Esophagus squamous epithelium (tissue), 5 donors: Measurements from ENCODE around the gene ACVR1B. TPM values are rescaled to one million over a fixed set of nuclear protein-coding genes. Genes with fewer than 3 reads are reported as not detected.

Experiments used
- DNase-seq: peaks from one replicate; lab custom pipeline; 2025; lab: John Stamatoyannopoulos, UW
- H3K27ac ChIP-seq, 4 donors: fragments of 200-600 bp; sonication (generic); one replicate each; pipeline ENCODE4 v1.5.1; 2016 to 2019; ENCODE audit warnings: mild to moderate bottlenecking in 1 of 4
- H3K27me3 ChIP-seq, 4 donors: fragments of 200-600 bp; sonication (generic); 1 replicate in 3 of 4; 2 replicates in 1 of 4; pipeline versions ENCODE4 v1.5.1 to v1.6.0; 2017 to 2021; ENCODE audit warnings: antibody characterized with exemption in 1 of 4
- H3K36me3 ChIP-seq, 3 donors: fragments of 200-600 bp; sonication (generic); one replicate each; pipeline ENCODE4 v1.5.1; 2016 to 2019
- H3K4me1 ChIP-seq, 3 donors: fragments of 200-600 bp; sonication (generic); one replicate each; pipeline ENCODE4 v1.5.1; 2017 to 2019
- H3K4me3 ChIP-seq, 4 donors: fragments of 200-600 bp; sonication (generic); 1 replicate in 3 of 4; 2 replicates in 1 of 4; pipeline ENCODE4 v1.5.1; 2016 to 2019; ENCODE audit warnings: mild to moderate bottlenecking in 2 of 4, moderate library complexity in 1 of 4
- H3K9me3 ChIP-seq, 3 donors: fragments of 200-600 bp; sonication (generic); one replicate each; pipeline ENCODE4 v1.5.1; 2016 to 2019
- POLR2A ChIP-seq, 4 donors: fragments of 450-650 bp; IDR thresholded peaks; one replicate each; pipeline ENCODE4 v1.6.1; 2017; ENCODE audit warnings: antibody characterized with exemption in 4 of 4, mild to moderate bottlenecking in 4 of 4, moderate library complexity in 3 of 4
- WGBS, 2 donors: methylation state at CpG; one replicate each; pipeline ENCODE4 v1.1.5; 2018; 5-methylcytosine and 5-hydroxymethylcytosine counted together
- intact Hi-C: fragments of 100-400 bp; cut with DNase I; formaldehyde crosslinking; loops from one replicate; pipeline ENCODE4 v1.15.0; 2022
- total RNA-seq, 4 donors: library from RNA; depleted of rRNA; stranded (reverse); fragments of >200 nt; gene quantifications; one replicate each; pipeline ENCODE4 v1.1.0, GENCODE V29; 2016
- TF ChIP-seq, protein P1 (sequence below), 6 experiments: fragments of 450-650 bp in 4 of 6; fragments of 200-600 bp in 2 of 6; sonication (generic) in 2 of 6; IDR thresholded peaks; one replicate each; pipeline ENCODE4 v1.5.1; 2016 to 2019; ENCODE audit warnings: antibody characterized with exemption in 6 of 6, mild to moderate bottlenecking in 4 of 6, moderate library complexity in 4 of 6
- donor health status: DM: yes; HTN: yes; CAD: no.

ACVR1B gene
- total RNA-seq, 4 donors from 2014 or later, result 11.4 to 31.7 (median 16.8) TPM

DNA sequence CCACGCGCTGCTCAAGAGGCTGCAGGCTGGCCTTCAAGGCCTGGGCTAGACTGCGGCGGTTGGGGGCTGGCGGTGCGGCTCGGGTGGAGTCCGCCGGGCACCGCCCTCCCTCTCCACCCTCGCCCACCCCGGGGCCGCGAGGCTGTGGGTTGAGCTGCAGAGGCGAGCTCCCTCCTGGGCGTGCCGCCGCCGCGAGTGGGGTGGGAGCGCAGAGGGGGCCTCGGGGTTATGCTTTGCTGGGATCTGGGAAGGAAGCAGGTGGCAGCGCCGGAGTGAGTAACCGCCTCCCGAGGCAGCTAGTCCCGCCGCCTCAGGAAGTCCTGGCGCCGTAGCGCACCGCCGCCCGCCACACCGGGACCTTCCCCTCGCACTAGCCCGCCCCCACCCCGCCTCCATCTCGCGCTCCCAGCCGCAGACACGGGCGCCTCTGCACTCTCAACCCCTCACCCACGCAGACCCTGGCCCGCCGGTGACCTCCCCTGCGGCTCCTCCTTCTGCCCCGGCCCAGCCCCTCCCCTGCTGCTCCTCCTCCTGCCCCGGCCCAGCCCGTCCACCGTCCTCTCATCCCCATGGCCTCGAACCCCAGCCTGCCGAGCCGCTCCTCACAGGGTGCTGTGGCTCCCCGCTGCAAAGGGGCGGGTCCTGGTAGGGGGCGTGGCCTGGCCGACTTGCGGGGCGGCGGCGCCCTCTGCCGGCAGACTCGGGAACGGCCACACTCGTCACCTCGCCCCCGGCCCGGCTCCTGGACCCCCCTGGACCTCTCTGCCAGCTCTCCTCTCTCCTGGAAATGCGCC is 71.9 kb downstream of the ACVR1B start:
- no peak for TF ChIP-seq POLR2A (IDR thresholded peaks at IDR 0.05)
- TF ChIP-seq, protein P1, sequence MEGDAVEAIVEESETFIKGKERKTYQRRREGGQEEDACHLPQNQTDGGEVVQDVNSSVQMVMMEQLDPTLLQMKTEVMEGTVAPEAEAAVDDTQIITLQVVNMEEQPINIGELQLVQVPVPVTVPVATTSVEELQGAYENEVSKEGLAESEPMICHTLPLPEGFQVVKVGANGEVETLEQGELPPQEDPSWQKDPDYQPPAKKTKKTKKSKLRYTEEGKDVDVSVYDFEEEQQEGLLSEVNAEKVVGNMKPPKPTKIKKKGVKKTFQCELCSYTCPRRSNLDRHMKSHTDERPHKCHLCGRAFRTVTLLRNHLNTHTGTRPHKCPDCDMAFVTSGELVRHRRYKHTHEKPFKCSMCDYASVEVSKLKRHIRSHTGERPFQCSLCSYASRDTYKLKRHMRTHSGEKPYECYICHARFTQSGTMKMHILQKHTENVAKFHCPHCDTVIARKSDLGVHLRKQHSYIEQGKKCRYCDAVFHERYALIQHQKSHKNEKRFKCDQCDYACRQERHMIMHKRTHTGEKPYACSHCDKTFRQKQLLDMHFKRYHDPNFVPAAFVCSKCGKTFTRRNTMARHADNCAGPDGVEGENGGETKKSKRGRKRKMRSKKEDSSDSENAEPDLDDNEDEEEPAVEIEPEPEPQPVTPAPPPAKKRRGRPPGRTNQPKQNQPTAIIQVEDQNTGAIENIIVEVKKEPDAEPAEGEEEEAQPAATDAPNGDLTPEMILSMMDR (IDR thresholded peaks at IDR 0.05), result peak; percentile 91 to 98 (median 96)
- H3K4me3 ChIP-seq, result peak overlapping the region; percentile 29 to 70 (median 56)
- H3K36me3 ChIP-seq, result no peaks in the 10 kb centered on the region
- intact Hi-C loops, result no loop called here
- peak overlapping the region; percentile 34 to 70 (median 64) for H3K27ac ChIP-seq
- H3K4me1 ChIP-seq, result peaks cover 20 to 46% (median 23%) of the 10 kb centered on the region in 3 donors
- no peaks in the 10 kb centered on the region for H3K9me3 ChIP-seq
- 0 to 1% methylated on average over 18 to 22 of the region's 70 CpGs for WGBS, 2 donors
- peaks cover 0 to 21% (median 0%) of the 10 kb centered on the region in 4 donors for H3K27me3 ChIP-seq
- DNase-seq, result no peak

DNA sequence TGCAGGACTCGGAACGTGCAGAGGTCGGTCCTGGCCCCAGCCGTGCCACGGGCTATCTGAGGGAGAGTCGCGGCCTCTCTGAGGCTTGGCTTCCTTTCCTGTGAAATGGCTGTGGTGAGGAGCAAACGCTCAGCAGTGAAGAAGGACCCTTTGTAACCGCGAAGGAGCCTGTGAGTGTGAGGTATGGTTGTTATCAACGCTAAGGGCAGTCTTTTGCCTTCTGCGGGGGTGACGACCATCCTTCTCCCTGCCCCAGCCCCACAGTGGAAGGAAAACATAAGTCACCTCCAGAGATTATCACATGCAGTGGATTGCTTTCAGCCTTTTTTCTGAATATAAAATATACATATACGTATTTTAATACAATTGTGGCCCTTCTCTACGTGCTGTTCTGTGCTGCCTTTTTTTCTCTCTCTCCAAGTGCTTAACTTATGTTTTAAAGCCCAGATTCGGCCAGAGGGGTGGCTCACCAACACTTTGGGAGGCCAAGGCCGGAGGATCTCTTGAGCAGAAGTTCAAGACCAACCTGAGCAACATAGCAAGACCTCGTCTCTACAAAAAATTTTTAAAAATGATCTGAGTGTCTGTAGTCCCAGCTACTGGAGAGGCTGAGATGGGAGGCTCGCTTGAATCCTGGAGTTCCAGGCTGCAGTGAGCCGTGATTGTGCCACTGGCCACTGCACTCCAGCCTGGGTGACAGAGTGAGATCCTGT is 72.6 kb downstream of the ACVR1B start:
- peak overlapping the region; percentile 34 to 89 (median 72) for H3K27ac ChIP-seq
- peaks cover 0 to 20% (median 0%) of the 10 kb centered on the region in 4 donors for H3K27me3 ChIP-seq
- no peaks in the 10 kb centered on the region for H3K36me3 ChIP-seq
- intact Hi-C loops, result no loop called here
- peak overlapping the region; percentile 29 to 70 (median 56) for H3K4me3 ChIP-seq
- TF ChIP-seq, protein P1 (IDR thresholded peaks at IDR 0.05), result no peak
- no peak for TF ChIP-seq POLR2A (IDR thresholded peaks at IDR 0.05)
- 25 to 28% methylated on average over 16 to 20 of the region's 20 CpGs for WGBS, 2 donors
- H3K9me3 ChIP-seq, result no peaks in the 10 kb centered on the region
- peaks cover 20 to 46% (median 23%) of the 10 kb centered on the region in 3 donors for H3K4me1 ChIP-seq
- no peak for DNase-seq

DNA sequence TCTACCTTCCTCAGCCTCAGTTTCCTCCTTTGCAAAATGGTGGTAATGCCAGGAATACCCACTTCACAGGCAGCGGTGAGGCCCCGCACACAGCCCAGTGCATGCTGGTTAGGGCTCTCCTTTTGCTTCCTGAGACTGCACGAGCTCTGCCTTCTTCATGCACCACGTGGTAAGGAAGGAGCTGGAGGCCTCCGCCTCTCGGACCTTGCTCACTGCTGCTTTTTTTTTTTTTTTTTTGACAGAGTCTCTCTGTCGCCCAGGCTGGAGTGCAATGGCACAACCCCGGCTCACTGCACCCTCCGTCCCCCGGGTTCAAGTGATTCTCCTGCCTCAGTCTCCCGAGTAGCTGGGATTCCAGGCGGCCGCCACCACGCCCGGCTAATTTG is 73.3 kb downstream of the ACVR1B start:
- 45 to 56% methylated on average over 11 to 15 of the region's 15 CpGs for whole genome bisulfite sequencing, 2 donors
- H3K4me3 ChIP-seq, result peak overlapping the region in 3 of 4 donors; percentile 34 to 59 (median 42)
- H3K27me3 ChIP-seq, result peaks cover 0 to 19% (median 0%) of the 10 kb centered on the region in 4 donors
- intact Hi-C loops, result loop anchor here (5.0 kb wide), 1 partner anchor 57 kb away; no protein-coding TSS in a partner anchor
- H3K36me3 ChIP-seq, result no peaks in the 10 kb centered on the region
- peak overlapping the region; percentile 57 to 89 (median 78) for H3K27ac ChIP-seq
- H3K9me3 ChIP-seq, result no peaks in the 10 kb centered on the region
- DNase-seq, result no peak
- H3K4me1 ChIP-seq, result peaks cover 20 to 46% (median 23%) of the 10 kb centered on the region in 3 donors
- TF ChIP-seq POLR2A (IDR thresholded peaks at IDR 0.05), result peak in 1 of 4 donors; percentile 14
- TF ChIP-seq, protein P1 (IDR thresholded peaks at IDR 0.05), result no peak

DNA sequence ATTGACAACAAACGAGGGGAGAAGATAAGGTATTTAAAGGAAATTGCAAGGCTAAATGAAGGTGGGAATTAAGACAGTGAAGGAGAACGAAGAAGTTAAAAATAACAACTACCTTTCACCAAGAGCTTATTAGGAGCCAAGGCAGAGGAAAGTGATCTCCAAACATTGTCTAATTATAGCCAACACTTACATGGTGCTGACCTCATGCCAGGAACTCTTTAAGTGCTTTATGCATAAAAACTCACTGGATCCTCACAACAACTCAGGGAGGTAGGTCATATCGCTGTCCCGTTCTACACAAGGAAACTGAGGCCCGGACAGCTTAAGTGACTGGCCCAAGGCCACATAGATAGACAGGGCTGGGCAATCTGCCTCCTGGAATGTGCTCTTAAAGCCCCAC is 74.8 kb downstream of the ACVR1B start:
- TF ChIP-seq, protein P1 (IDR thresholded peaks at IDR 0.05), result no peak
- intact Hi-C loops, result loop anchor here (5.0 kb wide), 1 partner anchor 56 kb away; no protein-coding TSS in a partner anchor
- Histone ChIP-seq H3K36me3 (no peaks in the 10 kb centered on the region), H3K9me3 (no peaks in the 10 kb centered on the region), H3K4me3 (no peak overlapping the region), H3K4me1 (peaks cover 20 to 39% (median 23%) of the 10 kb centered on the region in 3 donors), H3K27me3 (peaks cover 0 to 15% (median 0%) of the 10 kb centered on the region in 4 donors), H3K27ac (peak overlapping the region in 3 of 4 donors; percentile 74 to 89 (median 82))
- 44 to 50% methylated on average over 5 of the region's 5 CpGs for WGBS, 2 donors
- DNase-seq, result no peak
